Measurements from ENCODE around the gene RPA1. TPM values are rescaled to one million over a fixed set of nuclear protein-coding genes. Genes with fewer than 3 reads are reported as not detected.
A peak's percentile ranks its signal among the peaks of the same experiment; 100 is the strongest.

Gene RPA1
- total and polyA plus RNA-seq, 12 donors, result 12.9 to 109 (median 23.3) TPM

- intact Hi-C loops (cut with DNase I), result no loop called here
- Histone ChIP-seq H3K27ac (no peak overlapping the region), H3K9me3 (replicated peaks in 1 of 3) (no peaks in the 10 kb centered on the region), H3K36me3 (replicated peaks in 1 of 2) (no peaks in the 10 kb centered on the region), H3K27me3 (no peaks in the 10 kb centered on the region), H3K4me3 (no peak overlapping the region), H3K4me1 (replicated peaks in 1 of 2) (peaks cover 9 to 13% of the 10 kb centered on the region in 2 donors)
- TF ChIP-seq CTCF (IDR thresholded peaks at IDR 0.05), result no peak
- TF ChIP-seq POLR2A (IDR thresholded peaks at IDR 0.05), result no peak
- 85 to 90% (median 87%) methylated on average over 12 of the region's 12 CpGs for WGBS, 4 donors
- DNase-seq, result no peak
These were observed 4.8 kb downstream of the RPA1 start for GRCh38 chr17:1834380-1835149.

GRCh38 chr17:1839516-1839915 lies 9.7 kb downstream of the RPA1 start:
- Histone ChIP-seq H3K27ac (no peak overlapping the region), H3K4me3 (no peak overlapping the region), H3K9me3 (replicated peaks in 1 of 3) (no peaks in the 10 kb centered on the region), H3K4me1 (replicated peaks in 1 of 2) (peaks cover 0 to 2% of the 10 kb centered on the region in 2 donors), H3K36me3 (replicated peaks in 1 of 2) (peaks cover 0 to 15% of the 10 kb centered on the region in 2 donors), H3K27me3 (no peaks in the 10 kb centered on the region)
- intact Hi-C loops (cut with DNase I), result no loop called here
- 36 to 71% (median 56%) methylated on average over 4 of the region's 4 CpGs for WGBS, 4 donors
- TF ChIP-seq CTCF (IDR thresholded peaks at IDR 0.05) (no peak), POLR2A (IDR thresholded peaks at IDR 0.05) (peak in 1 of 2 donors; percentile 12)
- DNase-seq, result peak in 4 of 7 donors; percentile 24 to 62 (median 56)

- 86 to 98% (median 91%) methylated on average over 9 of the region's 9 CpGs for WGBS, 4 donors
- no peaks in the 10 kb centered on the region for H3K9me3 ChIP-seq (replicated peaks in 1 of 3)
- no peak for DNase-seq
- no peak overlapping the region for H3K4me3 ChIP-seq
- H3K36me3 ChIP-seq (replicated peaks in 1 of 2), result peaks cover 0 to 41% of the 10 kb centered on the region in 2 donors
- peaks cover 0 to 2% of the 10 kb centered on the region in 2 donors for H3K4me1 ChIP-seq (replicated peaks in 1 of 2)
- H3K27me3 ChIP-seq, result no peaks in the 10 kb centered on the region
- TF ChIP-seq CTCF (IDR thresholded peaks at IDR 0.05) (no peak), POLR2A (IDR thresholded peaks at IDR 0.05) (no peak)
- intact Hi-C loops (cut with DNase I), result loop anchor here in 1 of 2 donors (10.0 kb wide), 1 partner anchor 109 kb away; no protein-coding TSS in a partner anchor
- no peak overlapping the region for H3K27ac ChIP-seq
These were observed 14.1 kb downstream of the RPA1 start for GRCh38 chr17:1843947-1844346.

GRCh38 chr17:1847191-1847590 lies 17.4 kb downstream of the RPA1 start:
- Histone ChIP-seq H3K27me3 (no peaks in the 10 kb centered on the region), H3K9me3 (replicated peaks in 1 of 3) (no peaks in the 10 kb centered on the region), H3K27ac (no peak overlapping the region), H3K4me3 (no peak overlapping the region), H3K4me1 (replicated peaks in 1 of 2) (no peaks in the 10 kb centered on the region), H3K36me3 (replicated peaks in 1 of 2) (peaks cover 0 to 41% of the 10 kb centered on the region in 2 donors)
- intact Hi-C loops (cut with DNase I), result loop anchor here in 1 of 2 donors (10.0 kb wide), 1 partner anchor 112 kb away; no protein-coding TSS in a partner anchor
- TF ChIP-seq CTCF (IDR thresholded peaks at IDR 0.05) (no peak), POLR2A (IDR thresholded peaks at IDR 0.05) (no peak)
- DNase-seq, result no peak
- 86 to 100% (median 93%) methylated on average over 3 of the region's 3 CpGs for WGBS, 4 donors
